ENCODE data around the gene TUBA3E. TPM values are rescaled to one million over a fixed set of nuclear protein-coding genes. Genes with fewer than 3 reads are reported as not detected.
"Not testable (repeated sequence)": the region's sequence is repeated elsewhere in the genome, so short reads cannot be mapped to it uniquely, and the experiment has no call there.

TUBA3E gene
- total and polyA plus RNA-seq, 9 of the 15 experiments (the other 6 are each of a cell fraction or from before 2014, with no cell fraction given), result 0.09 to 0.30 (median 0.13) TPM; not detected in 3

DNA sequence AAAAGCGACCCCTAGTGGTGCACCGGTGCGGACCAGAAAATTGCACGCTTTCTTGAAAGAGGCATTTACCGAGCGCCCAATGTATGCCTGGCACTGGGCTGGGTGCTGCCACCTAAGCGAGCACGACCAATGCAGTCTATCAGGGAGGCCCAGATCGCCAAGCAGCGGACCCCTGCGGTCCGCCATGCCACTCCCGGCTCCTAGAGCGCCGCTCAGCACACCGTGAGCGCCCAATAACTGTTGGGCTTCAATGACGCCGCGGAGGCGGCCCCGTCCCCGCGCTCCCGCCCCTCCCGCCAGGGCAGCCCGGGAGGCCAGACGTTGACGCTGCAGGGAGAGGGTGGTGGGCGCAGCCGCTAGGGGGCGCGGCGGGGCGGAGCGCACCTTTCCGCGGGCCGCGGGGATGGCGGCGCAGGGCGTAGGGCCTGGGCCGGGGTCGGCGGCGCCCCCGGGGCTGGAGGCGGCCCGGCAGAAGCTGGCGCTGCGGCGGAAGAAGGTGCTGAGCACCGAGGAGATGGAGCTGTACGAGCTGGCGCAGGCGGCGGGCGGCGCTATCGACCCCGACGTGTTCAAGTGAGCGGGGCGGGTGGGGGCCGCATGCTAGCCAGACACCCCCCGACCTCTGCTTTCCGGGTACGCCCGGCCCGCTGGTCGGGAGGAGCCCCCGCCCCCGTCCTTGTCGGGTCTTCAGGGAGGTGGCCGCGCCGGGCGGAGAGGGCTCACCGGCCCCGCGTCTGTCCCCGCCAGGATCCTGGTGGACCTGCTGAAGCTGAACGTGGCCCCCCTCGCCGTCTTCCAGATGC, 16.2 kb downstream of the TUBA3E start, which contains the start of gene MZT2B (continued):
- TF ChIP-seq, protein P1, sequence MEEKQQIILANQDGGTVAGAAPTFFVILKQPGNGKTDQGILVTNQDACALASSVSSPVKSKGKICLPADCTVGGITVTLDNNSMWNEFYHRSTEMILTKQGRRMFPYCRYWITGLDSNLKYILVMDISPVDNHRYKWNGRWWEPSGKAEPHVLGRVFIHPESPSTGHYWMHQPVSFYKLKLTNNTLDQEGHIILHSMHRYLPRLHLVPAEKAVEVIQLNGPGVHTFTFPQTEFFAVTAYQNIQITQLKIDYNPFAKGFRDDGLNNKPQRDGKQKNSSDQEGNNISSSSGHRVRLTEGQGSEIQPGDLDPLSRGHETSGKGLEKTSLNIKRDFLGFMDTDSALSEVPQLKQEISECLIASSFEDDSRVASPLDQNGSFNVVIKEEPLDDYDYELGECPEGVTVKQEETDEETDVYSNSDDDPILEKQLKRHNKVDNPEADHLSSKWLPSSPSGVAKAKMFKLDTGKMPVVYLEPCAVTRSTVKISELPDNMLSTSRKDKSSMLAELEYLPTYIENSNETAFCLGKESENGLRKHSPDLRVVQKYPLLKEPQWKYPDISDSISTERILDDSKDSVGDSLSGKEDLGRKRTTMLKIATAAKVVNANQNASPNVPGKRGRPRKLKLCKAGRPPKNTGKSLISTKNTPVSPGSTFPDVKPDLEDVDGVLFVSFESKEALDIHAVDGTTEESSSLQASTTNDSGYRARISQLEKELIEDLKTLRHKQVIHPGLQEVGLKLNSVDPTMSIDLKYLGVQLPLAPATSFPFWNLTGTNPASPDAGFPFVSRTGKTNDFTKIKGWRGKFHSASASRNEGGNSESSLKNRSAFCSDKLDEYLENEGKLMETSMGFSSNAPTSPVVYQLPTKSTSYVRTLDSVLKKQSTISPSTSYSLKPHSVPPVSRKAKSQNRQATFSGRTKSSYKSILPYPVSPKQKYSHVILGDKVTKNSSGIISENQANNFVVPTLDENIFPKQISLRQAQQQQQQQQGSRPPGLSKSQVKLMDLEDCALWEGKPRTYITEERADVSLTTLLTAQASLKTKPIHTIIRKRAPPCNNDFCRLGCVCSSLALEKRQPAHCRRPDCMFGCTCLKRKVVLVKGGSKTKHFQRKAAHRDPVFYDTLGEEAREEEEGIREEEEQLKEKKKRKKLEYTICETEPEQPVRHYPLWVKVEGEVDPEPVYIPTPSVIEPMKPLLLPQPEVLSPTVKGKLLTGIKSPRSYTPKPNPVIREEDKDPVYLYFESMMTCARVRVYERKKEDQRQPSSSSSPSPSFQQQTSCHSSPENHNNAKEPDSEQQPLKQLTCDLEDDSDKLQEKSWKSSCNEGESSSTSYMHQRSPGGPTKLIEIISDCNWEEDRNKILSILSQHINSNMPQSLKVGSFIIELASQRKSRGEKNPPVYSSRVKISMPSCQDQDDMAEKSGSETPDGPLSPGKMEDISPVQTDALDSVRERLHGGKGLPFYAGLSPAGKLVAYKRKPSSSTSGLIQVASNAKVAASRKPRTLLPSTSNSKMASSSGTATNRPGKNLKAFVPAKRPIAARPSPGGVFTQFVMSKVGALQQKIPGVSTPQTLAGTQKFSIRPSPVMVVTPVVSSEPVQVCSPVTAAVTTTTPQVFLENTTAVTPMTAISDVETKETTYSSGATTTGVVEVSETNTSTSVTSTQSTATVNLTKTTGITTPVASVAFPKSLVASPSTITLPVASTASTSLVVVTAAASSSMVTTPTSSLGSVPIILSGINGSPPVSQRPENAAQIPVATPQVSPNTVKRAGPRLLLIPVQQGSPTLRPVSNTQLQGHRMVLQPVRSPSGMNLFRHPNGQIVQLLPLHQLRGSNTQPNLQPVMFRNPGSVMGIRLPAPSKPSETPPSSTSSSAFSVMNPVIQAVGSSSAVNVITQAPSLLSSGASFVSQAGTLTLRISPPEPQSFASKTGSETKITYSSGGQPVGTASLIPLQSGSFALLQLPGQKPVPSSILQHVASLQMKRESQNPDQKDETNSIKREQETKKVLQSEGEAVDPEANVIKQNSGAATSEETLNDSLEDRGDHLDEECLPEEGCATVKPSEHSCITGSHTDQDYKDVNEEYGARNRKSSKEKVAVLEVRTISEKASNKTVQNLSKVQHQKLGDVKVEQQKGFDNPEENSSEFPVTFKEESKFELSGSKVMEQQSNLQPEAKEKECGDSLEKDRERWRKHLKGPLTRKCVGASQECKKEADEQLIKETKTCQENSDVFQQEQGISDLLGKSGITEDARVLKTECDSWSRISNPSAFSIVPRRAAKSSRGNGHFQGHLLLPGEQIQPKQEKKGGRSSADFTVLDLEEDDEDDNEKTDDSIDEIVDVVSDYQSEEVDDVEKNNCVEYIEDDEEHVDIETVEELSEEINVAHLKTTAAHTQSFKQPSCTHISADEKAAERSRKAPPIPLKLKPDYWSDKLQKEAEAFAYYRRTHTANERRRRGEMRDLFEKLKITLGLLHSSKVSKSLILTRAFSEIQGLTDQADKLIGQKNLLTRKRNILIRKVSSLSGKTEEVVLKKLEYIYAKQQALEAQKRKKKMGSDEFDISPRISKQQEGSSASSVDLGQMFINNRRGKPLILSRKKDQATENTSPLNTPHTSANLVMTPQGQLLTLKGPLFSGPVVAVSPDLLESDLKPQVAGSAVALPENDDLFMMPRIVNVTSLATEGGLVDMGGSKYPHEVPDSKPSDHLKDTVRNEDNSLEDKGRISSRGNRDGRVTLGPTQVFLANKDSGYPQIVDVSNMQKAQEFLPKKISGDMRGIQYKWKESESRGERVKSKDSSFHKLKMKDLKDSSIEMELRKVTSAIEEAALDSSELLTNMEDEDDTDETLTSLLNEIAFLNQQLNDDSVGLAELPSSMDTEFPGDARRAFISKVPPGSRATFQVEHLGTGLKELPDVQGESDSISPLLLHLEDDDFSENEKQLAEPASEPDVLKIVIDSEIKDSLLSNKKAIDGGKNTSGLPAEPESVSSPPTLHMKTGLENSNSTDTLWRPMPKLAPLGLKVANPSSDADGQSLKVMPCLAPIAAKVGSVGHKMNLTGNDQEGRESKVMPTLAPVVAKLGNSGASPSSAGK (IDR thresholded peaks at IDR 0.05), result peak; percentile 28; the same call in 1 of the 2 replicates
- TF ChIP-seq, protein P2, sequence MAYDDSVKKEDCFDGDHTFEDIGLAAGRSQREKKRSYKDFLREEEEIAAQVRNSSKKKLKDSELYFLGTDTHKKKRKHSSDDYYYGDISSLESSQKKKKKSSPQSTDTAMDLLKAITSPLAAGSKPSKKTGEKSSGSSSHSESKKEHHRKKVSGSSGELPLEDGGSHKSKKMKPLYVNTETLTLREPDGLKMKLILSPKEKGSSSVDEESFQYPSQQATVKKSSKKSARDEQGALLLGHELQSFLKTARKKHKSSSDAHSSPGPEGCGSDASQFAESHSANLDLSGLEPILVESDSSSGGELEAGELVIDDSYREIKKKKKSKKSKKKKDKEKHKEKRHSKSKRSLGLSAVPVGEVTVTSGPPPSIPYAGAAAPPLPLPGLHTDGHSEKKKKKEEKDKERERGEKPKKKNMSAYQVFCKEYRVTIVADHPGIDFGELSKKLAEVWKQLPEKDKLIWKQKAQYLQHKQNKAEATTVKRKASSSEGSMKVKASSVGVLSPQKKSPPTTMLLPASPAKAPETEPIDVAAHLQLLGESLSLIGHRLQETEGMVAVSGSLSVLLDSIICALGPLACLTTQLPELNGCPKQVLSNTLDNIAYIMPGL (CRISPR knock-in tag; IDR thresholded peaks at IDR 0.05), result peak; percentile 79; the same call in 1 of the 2 replicates
- peak; percentile 61; the same call in 1 of the 2 replicates for TF ChIP-seq CREB1 (IDR thresholded peaks at IDR 0.05)
- not testable (repeated sequence) for TF ChIP-seq CREB1 (CRISPR knock-in tag; IDR thresholded peaks at IDR 0.05)
- TF ChIP-seq RAD21 (CRISPR knock-in tag; conservative IDR thresholded peaks at IDR 0.05 in 1 of 2, IDR thresholded peaks at IDR 0.05 in 1 of 2), result peak; percentile 27 to 54; a peak in 3 of 4 replicates
- peak; percentile 64 for TF ChIP-seq KDM5B (IDR thresholded peaks at IDR 0.05; ENCODE audit: insufficient replicate concordance, low read depth, low read length)
- peak; percentile 39; the same call in 1 of the 2 replicates for TF ChIP-seq CBX1 (IDR thresholded peaks at IDR 0.05; ENCODE audit: low read depth)
- 0 out of 4 replicates have a peak, but pooled peaks of 1 of the 2 experiments have one; percentile 46 for TF ChIP-seq TEAD1 (CRISPR knock-in tag; IDR thresholded peaks at IDR 0.05)
- peak; percentile 19; the same call in 1 of the 2 replicates for TF ChIP-seq ESRRA (IDR thresholded peaks at IDR 0.05; ENCODE audit: borderline replicate concordance, low read depth)
- TF ChIP-seq JUND (IDR thresholded peaks at IDR 0.05; ENCODE audit: borderline replicate concordance, low read depth, low read length), result peak; percentile 45
- peak; percentile 28; the same call in 1 of the 3 replicates for TF ChIP-seq JUND (tag; IDR thresholded peaks at IDR 0.05; ENCODE audit: borderline replicate concordance, low read depth, low read length)
- TF ChIP-seq EP300 (IDR thresholded peaks at IDR 0.05; ENCODE audit: low read length), result peak; percentile 11; the same call in 1 of the 2 replicates
- TF ChIP-seq FOSL1 (tag; conservative IDR thresholded peaks at IDR 0.05), result peak; percentile 51; the same call in 1 of the 2 replicates

Data from K562 (cell line).